C4-2B (cell line): ENCODE results near the gene CD40.

Source experiments
- H3K27ac ChIP-seq: fragments of 450-650 bp; 2 replicates; pipeline ENCODE4 v1.5.1; 2017
- CTCF ChIP-seq: fragments of 450-650 bp; conservative IDR thresholded peaks from 2 replicates; pipeline ENCODE4 v1.5.1; 2017; ENCODE audit warnings: mild to moderate bottlenecking
- ZFX ChIP-seq: fragments of 450-650 bp; IDR thresholded peaks from 2 replicates; pipeline ENCODE4 v1.6.1; 2017

Gene CD40

GRCh38 chr20:46154796-46155195, 36.7 kb downstream of the CD40 start:
- TF ChIP-seq ZFX (no peak), CTCF (no peak)
- no peak overlapping the region for H3K27ac ChIP-seq

- no peak for TF ChIP-seq ZFX
- no peak for TF ChIP-seq CTCF
- no peak overlapping the region for H3K27ac ChIP-seq
Observed at GRCh38 chr20:46156065-46156464, 38.0 kb downstream of the CD40 start.

- H3K27ac ChIP-seq, result no peak overlapping the region
- TF ChIP-seq CTCF (no peak), ZFX (no peak)
Observed at GRCh38 chr20:46157076-46157592, 39.0 kb downstream of the CD40 start.

GRCh38 chr20:46157625-46158024, 39.5 kb downstream of the CD40 start:
- TF ChIP-seq CTCF (no peak), ZFX (no peak)
- H3K27ac ChIP-seq, result no peak overlapping the region

GRCh38 chr20:46158476-46158987, 40.4 kb downstream of the CD40 start:
- TF ChIP-seq ZFX (no peak), CTCF (no peak)
- H3K27ac ChIP-seq, result no peak overlapping the region

- no peak overlapping the region for H3K27ac ChIP-seq
- 0 out of 2 replicates have a peak, but pooled peaks have one; percentile 6 for TF ChIP-seq ZFX
- no peak for TF ChIP-seq CTCF
Observed at GRCh38 chr20:46159101-46159897, 41.2 kb downstream of the CD40 start.

GRCh38 chr20:46160661-46161060, 42.5 kb downstream of the CD40 start:
- H3K27ac ChIP-seq, result no peak overlapping the region
- TF ChIP-seq CTCF (no peak), ZFX (no peak)
